ENCODE results near the gene CEP170. TPM values are rescaled to one million over a fixed set of nuclear protein-coding genes. Genes with fewer than 3 reads are reported as not detected.

CEP170 gene
- total RNA-seq, 1 experiment from 2014 or later: 124 TPM

DNA sequence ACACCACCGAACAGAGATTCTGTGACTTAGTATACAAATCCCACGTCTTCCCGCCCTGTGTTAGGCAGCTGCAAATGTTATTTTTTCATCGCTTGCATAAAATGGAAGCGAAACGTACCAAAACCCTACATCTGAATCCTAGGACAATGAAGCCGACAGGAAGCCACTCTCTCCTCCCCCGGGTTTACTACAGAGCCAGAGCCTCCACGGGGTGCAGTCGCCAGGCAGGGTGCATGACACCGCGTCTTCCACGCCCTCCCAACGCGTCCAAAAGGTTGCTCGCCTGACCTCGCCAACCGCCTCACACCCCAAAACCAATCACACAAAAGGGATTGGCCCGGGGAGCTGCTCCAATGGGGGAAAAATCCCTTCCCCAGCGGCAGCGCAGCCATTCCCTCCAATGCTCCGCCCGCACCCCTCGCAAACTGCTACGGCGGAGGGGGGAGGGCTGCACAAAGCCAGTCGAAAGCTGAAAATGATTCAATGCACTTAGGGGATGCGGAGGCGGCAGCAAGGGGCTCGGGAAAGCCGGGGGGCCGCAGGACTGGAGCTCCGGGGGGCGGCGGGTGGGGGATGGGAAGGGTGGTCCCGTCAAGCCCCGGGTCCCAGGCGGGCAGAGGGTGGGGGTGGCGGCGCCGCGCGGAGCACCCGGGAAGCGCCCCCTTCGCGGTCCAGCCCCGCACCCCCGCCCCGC lies 701 bp downstream of the CEP170 start:
- H3K27me3 ChIP-seq (ENCODE audit: low read length): no peaks in the 10 kb centered on the region
- no peak overlapping the region for H2AFZ ChIP-seq (ENCODE audit: low read length)
- peaks cover 51% of the 10 kb centered on the region for H3K4me1 ChIP-seq (ENCODE audit: low read length)
- no peaks in the 10 kb centered on the region for H3K9me2 ChIP-seq (replicated peaks; ENCODE audit: insufficient read depth, low read length)
- peak overlapping the region; percentile 88 for H3K4me2 ChIP-seq (ENCODE audit: low read depth, low read length, poor library complexity, severe bottlenecking)
- H3K9me3 ChIP-seq (ENCODE audit: low read length): no peaks in the 10 kb centered on the region
- no peaks in the 10 kb centered on the region for H4K20me1 ChIP-seq (ENCODE audit: insufficient read depth, low read depth, low read length)
- H3K36me3 ChIP-seq (ENCODE audit: insufficient read depth, low read length): peaks cover 7% of the 10 kb centered on the region; the same call in 1 of the 2 replicates
- H3K79me2 ChIP-seq (ENCODE audit: low read length): peaks cover 90% of the 10 kb centered on the region
- H3K9ac ChIP-seq (ENCODE audit: low read length): peak overlapping the region; percentile 81
- DNase-seq: peak; percentile 86
- peak overlapping the region; percentile 77 for H3K4me3 ChIP-seq (ENCODE audit: low read length)
- H3K27ac ChIP-seq (ENCODE audit: low read length): peak overlapping the region; percentile 86

- Histone ChIP-seq H4K20me1 (ENCODE audit: insufficient read depth, low read depth, low read length) (no peaks in the 10 kb centered on the region), H3K9ac (ENCODE audit: low read length) (peak overlapping the region; percentile 81), H3K36me3 (ENCODE audit: insufficient read depth, low read length) (peaks cover 7% of the 10 kb centered on the region; the same call in 1 of the 2 replicates), H3K9me3 (ENCODE audit: low read length) (no peaks in the 10 kb centered on the region), H3K79me2 (ENCODE audit: low read length) (peaks cover 90% of the 10 kb centered on the region), H3K27me3 (ENCODE audit: low read length) (no peaks in the 10 kb centered on the region), H2AFZ (ENCODE audit: low read length) (no peak overlapping the region), H3K9me2 (replicated peaks; ENCODE audit: insufficient read depth, low read length) (no peaks in the 10 kb centered on the region), H3K4me3 (ENCODE audit: low read length) (peak overlapping the region; percentile 77), H3K4me2 (ENCODE audit: low read depth, low read length, poor library complexity, severe bottlenecking) (peak overlapping the region; percentile 85), H3K4me1 (ENCODE audit: low read length) (peaks cover 54% of the 10 kb centered on the region), H3K27ac (ENCODE audit: low read length) (peak overlapping the region; percentile 70)
- DNase-seq: peak; percentile 60
Observed at GRCh38 chr1:243253926-243254232, 1.2 kb downstream of the CEP170 start.

GRCh38 chr1:243253211-243253925 lies 1.7 kb downstream of the CEP170 start:
- Histone ChIP-seq H3K4me2 (ENCODE audit: low read depth, low read length, poor library complexity, severe bottlenecking) (peak overlapping the region; percentile 85), H3K27me3 (ENCODE audit: low read length) (no peaks in the 10 kb centered on the region), H4K20me1 (ENCODE audit: insufficient read depth, low read depth, low read length) (no peaks in the 10 kb centered on the region), H3K36me3 (ENCODE audit: insufficient read depth, low read length) (peaks cover 7% of the 10 kb centered on the region; the same call in 1 of the 2 replicates), H3K9me2 (replicated peaks; ENCODE audit: insufficient read depth, low read length) (no peaks in the 10 kb centered on the region), H3K9me3 (ENCODE audit: low read length) (no peaks in the 10 kb centered on the region), H3K9ac (ENCODE audit: low read length) (peak overlapping the region; percentile 81), H3K4me3 (ENCODE audit: low read length) (peak overlapping the region; percentile 77), H3K27ac (ENCODE audit: low read length) (peak overlapping the region; percentile 7; the same call in 1 of the 2 replicates), H3K79me2 (ENCODE audit: low read length) (peaks cover 90% of the 10 kb centered on the region), H3K4me1 (ENCODE audit: low read length) (peaks cover 59% of the 10 kb centered on the region), H2AFZ (ENCODE audit: low read length) (no peak overlapping the region)
- DNase-seq: peak; percentile 52

DNA sequence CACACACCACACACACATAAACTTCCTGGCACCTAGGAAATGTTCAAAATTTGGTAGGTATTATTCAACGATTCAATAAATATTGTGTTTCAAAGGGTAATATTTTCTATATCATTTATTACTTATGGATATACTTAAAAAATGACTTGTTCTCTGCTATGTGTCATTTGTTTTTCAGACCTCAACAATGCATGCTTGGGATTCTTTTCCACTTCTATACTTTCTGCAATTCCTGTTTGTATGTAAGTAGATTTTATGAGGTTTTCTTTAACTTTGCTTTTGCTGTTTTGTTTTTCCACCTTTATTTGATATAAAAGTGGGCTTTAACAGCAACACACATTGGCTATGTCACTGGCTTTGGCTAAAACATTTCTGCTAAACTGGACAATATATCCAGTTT lies 3.5 kb downstream of the CEP170 start:
- no peak for DNase-seq
- no peaks in the 10 kb centered on the region for H4K20me1 ChIP-seq (ENCODE audit: insufficient read depth, low read depth, low read length)
- peaks cover 62% of the 10 kb centered on the region for H3K4me1 ChIP-seq (ENCODE audit: low read length)
- 0 out of 2 replicates have a peak overlapping the region, but pooled peaks have one; percentile 7 for H3K27ac ChIP-seq (ENCODE audit: low read length)
- peaks cover 7% of the 10 kb centered on the region; the same call in 1 of the 2 replicates for H3K36me3 ChIP-seq (ENCODE audit: insufficient read depth, low read length)
- peaks cover 90% of the 10 kb centered on the region for H3K79me2 ChIP-seq (ENCODE audit: low read length)
- H3K27me3 ChIP-seq (ENCODE audit: low read length): no peaks in the 10 kb centered on the region
- H3K4me3 ChIP-seq (ENCODE audit: low read length): peak overlapping the region; percentile 33; the same call in 1 of the 2 replicates
- H3K9me3 ChIP-seq (ENCODE audit: low read length): no peaks in the 10 kb centered on the region
- no peaks in the 10 kb centered on the region for H3K9me2 ChIP-seq (replicated peaks; ENCODE audit: insufficient read depth, low read length)
- no peak overlapping the region for H2AFZ ChIP-seq (ENCODE audit: low read length)
- H3K9ac ChIP-seq (ENCODE audit: low read length): no peak overlapping the region
- H3K4me2 ChIP-seq (ENCODE audit: low read depth, low read length, poor library complexity, severe bottlenecking): peak overlapping the region; percentile 85

DNA sequence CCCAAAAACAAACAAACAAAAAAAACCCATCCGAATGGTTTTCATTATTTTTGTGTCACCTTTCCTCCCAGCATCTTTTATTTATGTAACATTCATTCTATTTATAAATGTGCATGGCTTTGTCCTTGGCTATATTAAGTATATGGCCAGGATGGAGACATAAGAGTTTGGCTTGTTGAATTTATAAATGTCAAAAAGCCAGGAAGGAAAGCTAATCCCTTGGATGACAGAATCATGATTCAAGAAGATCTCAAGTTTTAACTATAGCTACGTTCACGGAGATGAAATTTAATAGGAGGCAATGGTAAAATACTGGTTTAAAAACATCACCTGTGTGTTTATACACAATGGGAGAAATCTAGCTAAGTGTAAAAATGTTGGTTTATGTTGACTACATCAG lies 5.0 kb downstream of the CEP170 start:
- Histone ChIP-seq H3K4me3 (ENCODE audit: low read length) (no peak overlapping the region), H3K36me3 (ENCODE audit: insufficient read depth, low read length) (peaks cover 7% of the 10 kb centered on the region; the same call in 1 of the 2 replicates), H3K4me1 (ENCODE audit: low read length) (peaks cover 61% of the 10 kb centered on the region), H3K79me2 (ENCODE audit: low read length) (peaks cover 98% of the 10 kb centered on the region), H3K27ac (ENCODE audit: low read length) (no peak overlapping the region), H4K20me1 (ENCODE audit: insufficient read depth, low read depth, low read length) (no peaks in the 10 kb centered on the region), H2AFZ (ENCODE audit: low read length) (no peak overlapping the region), H3K4me2 (ENCODE audit: low read depth, low read length, poor library complexity, severe bottlenecking) (no peak overlapping the region), H3K9me2 (replicated peaks; ENCODE audit: insufficient read depth, low read length) (no peaks in the 10 kb centered on the region), H3K9me3 (ENCODE audit: low read length) (no peaks in the 10 kb centered on the region), H3K27me3 (ENCODE audit: low read length) (no peaks in the 10 kb centered on the region), H3K9ac (ENCODE audit: low read length) (no peak overlapping the region)
- no peak for DNase-seq

GRCh38 chr1:243249214-243249613 lies 5.9 kb downstream of the CEP170 start:
- H3K9ac ChIP-seq (ENCODE audit: low read length): no peak overlapping the region
- H3K9me2 ChIP-seq (replicated peaks; ENCODE audit: insufficient read depth, low read length): no peaks in the 10 kb centered on the region
- no peaks in the 10 kb centered on the region for H3K9me3 ChIP-seq (ENCODE audit: low read length)
- H3K4me2 ChIP-seq (ENCODE audit: low read depth, low read length, poor library complexity, severe bottlenecking): no peak overlapping the region
- H3K79me2 ChIP-seq (ENCODE audit: low read length): peaks cover 100% of the 10 kb centered on the region
- no peaks in the 10 kb centered on the region for H3K27me3 ChIP-seq (ENCODE audit: low read length)
- H3K36me3 ChIP-seq (ENCODE audit: insufficient read depth, low read length): peaks cover 7% of the 10 kb centered on the region; the same call in 1 of the 2 replicates
- no peak overlapping the region for H3K27ac ChIP-seq (ENCODE audit: low read length)
- no peak overlapping the region for H2AFZ ChIP-seq (ENCODE audit: low read length)
- no peak for DNase-seq
- no peak overlapping the region for H3K4me3 ChIP-seq (ENCODE audit: low read length)
- H3K4me1 ChIP-seq (ENCODE audit: low read length): peaks cover 61% of the 10 kb centered on the region
- no peaks in the 10 kb centered on the region for H4K20me1 ChIP-seq (ENCODE audit: insufficient read depth, low read depth, low read length)

GRCh38 chr1:243247901-243248300 lies 7.2 kb downstream of the CEP170 start:
- no peak overlapping the region for H2AFZ ChIP-seq (ENCODE audit: low read length)
- H3K9me3 ChIP-seq (ENCODE audit: low read length): no peaks in the 10 kb centered on the region
- H3K79me2 ChIP-seq (ENCODE audit: low read length): peaks cover 99% of the 10 kb centered on the region
- no peaks in the 10 kb centered on the region for H3K27me3 ChIP-seq (ENCODE audit: low read length)
- H3K4me2 ChIP-seq (ENCODE audit: low read depth, low read length, poor library complexity, severe bottlenecking): no peak overlapping the region
- H4K20me1 ChIP-seq (ENCODE audit: insufficient read depth, low read depth, low read length): no peaks in the 10 kb centered on the region
- no peak overlapping the region for H3K9ac ChIP-seq (ENCODE audit: low read length)
- H3K27ac ChIP-seq (ENCODE audit: low read length): no peak overlapping the region
- no peak for DNase-seq
- peaks cover 7% of the 10 kb centered on the region; the same call in 1 of the 2 replicates for H3K36me3 ChIP-seq (ENCODE audit: insufficient read depth, low read length)
- H3K4me3 ChIP-seq (ENCODE audit: low read length): no peak overlapping the region
- H3K9me2 ChIP-seq (replicated peaks; ENCODE audit: insufficient read depth, low read length): no peaks in the 10 kb centered on the region
- H3K4me1 ChIP-seq (ENCODE audit: low read length): peaks cover 54% of the 10 kb centered on the region

- H3K36me3 ChIP-seq (ENCODE audit: insufficient read depth, low read length): peaks cover 7% of the 10 kb centered on the region; the same call in 1 of the 2 replicates
- peaks cover 44% of the 10 kb centered on the region for H3K4me1 ChIP-seq (ENCODE audit: low read length)
- DNase-seq: peak; percentile 64
- peaks cover 99% of the 10 kb centered on the region for H3K79me2 ChIP-seq (ENCODE audit: low read length)
- H3K27me3 ChIP-seq (ENCODE audit: low read length): no peaks in the 10 kb centered on the region
- no peak overlapping the region for H2AFZ ChIP-seq (ENCODE audit: low read length)
- no peaks in the 10 kb centered on the region for H3K9me2 ChIP-seq (replicated peaks; ENCODE audit: insufficient read depth, low read length)
- no peak overlapping the region for H3K27ac ChIP-seq (ENCODE audit: low read length)
- H3K9ac ChIP-seq (ENCODE audit: low read length): no peak overlapping the region
- H3K9me3 ChIP-seq (ENCODE audit: low read length): no peaks in the 10 kb centered on the region
- no peak overlapping the region for H3K4me2 ChIP-seq (ENCODE audit: low read depth, low read length, poor library complexity, severe bottlenecking)
- H3K4me3 ChIP-seq (ENCODE audit: low read length): no peak overlapping the region
- no peaks in the 10 kb centered on the region for H4K20me1 ChIP-seq (ENCODE audit: insufficient read depth, low read depth, low read length)
Observed at GRCh38 chr1:243246916-243247315, 8.2 kb downstream of the CEP170 start.
